ENCODE results near the gene BLTP1.

GRCh38 chr4:122129061-122129460, 23.1 kb upstream of the BLTP1 start:
- TF ChIP-seq, protein P1, sequence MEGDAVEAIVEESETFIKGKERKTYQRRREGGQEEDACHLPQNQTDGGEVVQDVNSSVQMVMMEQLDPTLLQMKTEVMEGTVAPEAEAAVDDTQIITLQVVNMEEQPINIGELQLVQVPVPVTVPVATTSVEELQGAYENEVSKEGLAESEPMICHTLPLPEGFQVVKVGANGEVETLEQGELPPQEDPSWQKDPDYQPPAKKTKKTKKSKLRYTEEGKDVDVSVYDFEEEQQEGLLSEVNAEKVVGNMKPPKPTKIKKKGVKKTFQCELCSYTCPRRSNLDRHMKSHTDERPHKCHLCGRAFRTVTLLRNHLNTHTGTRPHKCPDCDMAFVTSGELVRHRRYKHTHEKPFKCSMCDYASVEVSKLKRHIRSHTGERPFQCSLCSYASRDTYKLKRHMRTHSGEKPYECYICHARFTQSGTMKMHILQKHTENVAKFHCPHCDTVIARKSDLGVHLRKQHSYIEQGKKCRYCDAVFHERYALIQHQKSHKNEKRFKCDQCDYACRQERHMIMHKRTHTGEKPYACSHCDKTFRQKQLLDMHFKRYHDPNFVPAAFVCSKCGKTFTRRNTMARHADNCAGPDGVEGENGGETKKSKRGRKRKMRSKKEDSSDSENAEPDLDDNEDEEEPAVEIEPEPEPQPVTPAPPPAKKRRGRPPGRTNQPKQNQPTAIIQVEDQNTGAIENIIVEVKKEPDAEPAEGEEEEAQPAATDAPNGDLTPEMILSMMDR (IDR thresholded peaks at IDR 0.05; ENCODE audit: low read length): no peak
- TF ChIP-seq EZH2 (IDR thresholded peaks at IDR 0.05; ENCODE audit: borderline replicate concordance, low read length): no peak

Data from OCI-LY1 (cell line).